GM18909 (cell line): ENCODE results near the gene SUPT3H.
"Not testable (repeated sequence)": the region's sequence is repeated elsewhere in the genome, so short reads cannot be mapped to it uniquely, and the experiment has no call there.

ENCODE experiments used
- ATAC-seq: cut with Tn5 transposase; IDR thresholded peaks from one replicate; pipeline ENCODE4 v1.9.1; 2021; ENCODE audit warnings: mild to moderate bottlenecking; ENCODE audit not compliant: unreplicated experiment, poor library complexity

The SUPT3H gene

DNA sequence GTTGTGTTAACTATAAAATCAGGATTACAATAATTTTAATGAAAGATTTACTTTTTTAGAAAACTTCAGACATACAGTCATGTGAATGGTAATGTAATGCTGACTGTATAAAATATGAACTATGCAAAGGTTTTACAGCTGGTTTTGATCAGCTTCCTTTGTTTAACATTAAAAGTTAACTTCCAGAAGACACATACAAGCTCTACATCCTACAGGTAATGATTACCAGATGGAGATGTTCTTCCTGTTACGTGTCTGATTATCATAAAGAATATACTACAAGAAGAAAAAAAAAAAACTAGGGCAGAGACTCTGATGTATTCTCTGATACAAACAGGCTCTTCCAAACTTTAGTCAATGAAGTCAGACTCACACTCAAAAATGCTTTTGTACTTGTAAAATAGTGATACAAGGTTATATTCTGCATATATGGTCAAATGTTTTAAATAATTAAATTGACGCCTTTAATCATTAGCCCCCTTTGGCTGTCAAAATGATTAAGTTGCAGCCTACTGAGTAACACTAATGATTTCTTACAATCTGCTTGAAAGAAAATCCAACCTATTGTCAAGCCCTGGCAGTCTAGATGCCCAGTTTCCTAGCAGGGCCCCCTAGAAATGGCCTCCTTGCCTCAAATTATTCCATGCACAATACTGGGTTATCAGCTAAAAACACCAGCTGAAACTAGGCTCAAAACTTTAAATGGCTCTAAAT lies 301.4 kb downstream of the SUPT3H start:
- ATAC-seq, result no peak

DNA sequence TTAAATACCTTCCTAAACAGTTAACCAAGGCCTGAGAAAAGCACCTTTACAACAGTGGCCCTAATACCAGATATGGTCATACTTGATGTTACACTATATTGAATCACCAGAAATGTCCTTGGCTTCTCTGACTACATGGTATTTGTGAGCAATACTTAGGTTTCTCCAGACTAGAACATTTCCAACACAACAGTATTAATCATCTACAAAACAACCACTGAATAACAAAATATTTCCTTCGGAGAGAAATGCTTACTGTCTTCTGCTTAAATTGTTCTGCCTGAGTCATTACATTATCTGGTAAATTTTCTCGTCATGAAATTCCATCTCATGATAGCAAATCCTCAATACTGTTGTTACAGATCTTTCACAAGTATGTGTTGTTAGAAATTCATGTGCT lies 302.5 kb downstream of the SUPT3H start:
- no peak for ATAC-seq

DNA sequence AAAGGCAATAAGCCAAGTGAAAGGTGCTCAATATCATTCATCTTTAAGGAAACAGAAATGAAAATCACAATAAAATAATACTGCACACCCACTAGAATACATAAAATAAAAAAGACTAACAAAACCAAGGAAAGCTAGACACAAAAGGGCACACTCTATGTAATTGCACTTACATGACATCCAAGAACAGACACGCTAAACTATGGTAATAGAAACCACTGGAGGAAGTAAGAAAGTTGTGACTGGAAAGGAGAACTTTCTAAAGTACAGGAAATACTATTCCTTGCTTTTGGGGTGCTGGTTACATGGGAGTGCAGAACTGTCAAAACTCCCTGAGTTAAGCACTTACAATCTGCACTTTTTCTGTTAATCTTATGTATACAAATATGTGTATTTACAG lies 303.3 kb downstream of the SUPT3H start:
- ATAC-seq, result no peak

DNA sequence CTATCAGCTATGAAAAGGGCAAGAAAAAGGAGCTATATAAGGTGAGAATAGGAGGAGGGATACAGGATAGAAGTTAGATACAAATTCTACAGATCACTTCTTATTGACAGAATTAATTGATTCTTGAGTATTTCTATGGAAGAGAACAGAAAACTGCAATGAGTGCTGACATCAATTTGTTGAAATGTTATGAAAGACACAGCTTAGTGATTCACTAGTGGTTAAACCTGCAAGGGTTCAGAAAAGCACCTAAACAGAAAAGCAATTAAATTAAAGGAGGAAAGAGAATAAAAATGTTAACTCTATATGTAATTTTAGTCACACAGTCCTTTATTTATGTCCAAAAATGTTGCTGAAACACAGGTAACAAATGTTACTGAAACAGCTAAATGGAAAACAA lies 304.0 kb downstream of the SUPT3H start:
- ATAC-seq, result no peak

DNA sequence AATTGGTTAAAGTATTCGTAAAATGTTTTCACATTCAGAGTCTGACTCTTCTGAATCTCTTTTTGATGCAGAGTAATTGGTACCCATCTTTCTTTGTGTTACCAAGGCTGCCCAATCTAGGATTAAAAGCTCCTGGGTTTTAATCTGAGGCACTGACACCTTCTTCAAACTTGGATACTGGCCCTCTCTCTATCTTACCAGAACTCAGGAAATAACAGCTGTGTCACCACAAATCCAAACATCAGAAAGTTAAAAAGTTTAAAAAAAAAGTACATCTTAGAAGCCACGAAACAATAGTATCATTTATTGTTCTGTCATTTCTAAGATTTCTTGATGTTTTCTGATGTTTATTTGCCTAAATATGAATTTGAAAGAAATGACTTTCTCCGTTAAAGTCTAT lies 305.1 kb downstream of the SUPT3H start:
- no peak for ATAC-seq

DNA sequence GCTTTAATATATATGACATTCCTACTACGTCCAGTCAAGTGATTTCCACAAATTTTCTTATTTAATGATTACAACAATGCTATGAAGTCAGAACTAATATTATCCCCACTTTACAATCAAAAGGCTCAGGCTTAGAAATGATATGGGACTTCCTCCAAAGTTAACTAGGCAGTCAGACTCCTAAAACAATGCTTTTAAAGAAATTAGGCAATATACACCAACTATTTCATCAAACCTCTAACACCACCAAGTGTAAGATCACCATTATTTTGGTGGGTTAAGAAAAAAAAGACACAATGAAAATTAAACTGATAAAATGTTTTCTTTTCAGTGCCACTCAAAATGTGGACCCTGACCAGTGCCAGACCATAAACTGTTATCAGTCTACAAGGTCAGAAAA lies 305.7 kb downstream of the SUPT3H start:
- no peak for ATAC-seq

DNA sequence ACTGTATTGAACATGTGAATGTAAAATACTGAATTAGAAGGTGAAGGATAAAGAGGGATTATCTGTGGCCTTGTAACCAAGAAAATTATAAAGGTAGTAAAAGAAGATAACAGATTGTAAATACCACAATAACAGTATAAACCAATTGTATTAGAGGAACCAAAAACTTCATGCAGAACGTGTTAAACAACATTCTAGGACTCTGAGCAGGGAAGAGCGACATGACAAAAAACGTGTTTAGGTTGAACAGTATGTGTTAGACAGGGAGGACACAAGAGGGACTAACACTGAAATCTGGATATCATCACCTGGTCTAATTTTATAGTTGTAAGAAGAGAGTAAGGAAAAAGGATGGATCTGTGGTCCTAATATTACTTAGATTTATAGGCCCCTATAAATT lies 308.6 kb downstream of the SUPT3H start:
- ATAC-seq, result no peak

DNA sequence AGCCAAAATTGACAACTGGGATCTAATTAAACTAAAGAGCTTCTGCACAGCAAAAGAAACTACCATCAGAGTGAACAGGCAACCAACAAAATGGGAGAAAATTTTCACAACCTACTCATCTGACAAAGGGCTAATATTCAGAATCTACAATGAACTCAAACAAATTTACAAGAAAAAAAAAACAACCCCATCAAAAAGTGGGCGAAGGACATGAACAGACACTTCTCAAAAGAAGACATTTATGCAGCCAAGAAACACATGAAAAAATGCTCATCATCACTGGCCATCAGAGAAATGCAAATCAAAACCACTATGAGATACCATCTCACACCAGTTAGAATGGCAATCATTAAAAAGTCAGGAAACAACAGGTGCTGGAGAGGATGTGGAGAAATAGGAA lies 310.3 kb downstream of the SUPT3H start:
- not testable (repeated sequence) for ATAC-seq

DNA sequence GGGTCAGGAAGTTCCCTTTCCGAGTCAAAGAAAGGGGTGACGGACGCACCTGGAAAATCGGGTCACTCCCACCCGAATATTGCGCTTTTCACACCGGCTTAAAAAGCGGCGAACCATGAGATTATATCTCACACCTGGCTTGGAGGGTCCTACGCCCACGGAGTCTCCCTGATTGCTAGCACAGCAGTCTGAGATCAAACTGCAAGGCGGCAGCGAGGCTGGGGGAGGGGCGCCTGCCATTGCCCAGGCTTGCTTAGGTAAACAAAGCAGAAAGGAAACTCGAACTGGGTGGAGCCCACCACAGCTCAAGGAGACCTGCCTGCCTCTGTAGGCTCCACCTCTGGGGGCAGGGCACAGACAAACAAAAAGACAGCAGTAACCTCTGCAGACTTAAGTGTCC lies 315.1 kb downstream of the SUPT3H start:
- ATAC-seq, result not testable (repeated sequence)

DNA sequence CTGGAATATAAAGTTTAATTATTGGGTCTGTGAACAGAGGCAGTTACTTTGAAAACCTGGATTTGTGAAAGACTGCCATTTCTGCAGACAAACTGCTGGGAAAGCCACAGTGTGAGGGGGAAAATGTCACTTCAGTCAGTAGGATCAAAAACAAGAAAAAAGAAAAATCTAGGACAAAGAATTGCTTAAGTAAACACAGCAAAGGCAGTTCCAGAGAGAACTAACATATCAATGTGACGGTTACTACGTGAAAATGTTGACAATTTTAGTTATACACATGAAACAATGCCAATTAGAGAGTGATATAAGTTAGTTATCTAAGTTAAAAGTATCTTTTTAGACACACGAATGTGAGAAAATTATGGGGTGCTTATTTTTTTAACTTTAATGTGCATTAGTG lies 320.0 kb downstream of the SUPT3H start:
- no peak for ATAC-seq

DNA sequence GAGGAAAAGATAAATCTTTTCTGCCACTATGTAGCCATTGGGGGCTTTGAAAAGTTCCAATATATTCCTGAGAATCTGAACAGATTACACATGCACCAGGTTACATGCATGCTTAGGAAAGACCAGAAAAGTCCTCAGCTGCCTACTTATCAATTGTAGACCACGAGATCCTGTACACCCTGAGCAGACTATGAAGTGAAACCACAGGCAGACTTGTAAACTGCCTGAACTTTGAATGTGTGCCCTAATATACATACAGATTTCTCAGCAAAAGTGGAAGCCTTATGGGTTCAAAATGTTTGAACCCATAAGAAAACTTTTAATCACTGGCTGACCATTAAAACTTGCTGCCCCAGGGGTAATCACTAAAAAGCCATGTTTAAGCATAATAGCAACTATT lies 323.1 kb downstream of the SUPT3H start:
- no peak for ATAC-seq

DNA sequence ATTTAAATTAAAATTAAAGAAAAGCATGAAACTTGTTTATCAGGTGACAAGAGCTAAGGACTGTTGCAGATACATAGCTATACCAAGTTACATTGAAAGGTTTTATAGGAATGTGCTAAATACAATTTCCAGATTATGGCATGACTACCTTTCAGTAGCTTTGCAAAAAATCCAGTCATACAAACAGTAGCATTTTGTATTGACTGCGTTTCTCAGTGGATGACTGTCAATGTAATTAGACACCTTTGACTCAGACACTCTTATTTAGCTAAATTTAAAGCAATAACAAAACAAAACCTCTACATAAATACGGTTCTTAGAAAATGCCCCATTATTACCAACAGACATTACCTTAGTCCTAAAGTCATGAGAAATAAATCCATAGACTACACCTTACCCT lies 325.4 kb downstream of the SUPT3H start:
- no peak for ATAC-seq

DNA sequence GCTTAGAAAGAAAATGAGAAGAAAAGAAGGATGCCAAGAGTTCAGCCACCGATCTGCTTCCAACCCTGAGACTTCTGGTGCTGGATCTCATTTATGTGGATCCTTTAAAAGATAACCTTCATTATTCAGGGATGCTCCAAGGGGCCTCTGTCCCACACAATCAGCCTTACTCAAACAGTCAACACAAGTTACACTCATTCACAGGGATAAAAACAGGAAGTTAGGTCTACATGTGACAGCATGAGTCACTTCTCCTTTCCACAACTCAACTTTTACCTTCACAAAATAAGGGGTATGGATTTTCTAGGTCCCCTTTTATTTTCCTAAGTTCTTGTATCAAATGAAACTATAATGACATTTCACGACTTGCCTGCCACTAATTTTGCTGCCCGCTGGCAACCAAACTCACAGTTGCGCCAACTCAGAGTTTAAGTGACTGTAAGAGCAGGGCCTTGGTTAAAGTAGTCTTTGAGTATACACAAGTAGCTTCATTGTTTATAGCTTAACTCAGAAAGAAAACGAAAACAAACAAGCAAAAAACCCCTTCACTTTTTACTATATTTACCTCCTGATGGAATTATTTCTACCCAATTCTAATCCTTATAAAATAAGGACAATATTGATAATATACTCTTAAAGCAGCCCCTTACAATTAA lies 328.4 kb downstream of the SUPT3H start:
- no peak for ATAC-seq

DNA sequence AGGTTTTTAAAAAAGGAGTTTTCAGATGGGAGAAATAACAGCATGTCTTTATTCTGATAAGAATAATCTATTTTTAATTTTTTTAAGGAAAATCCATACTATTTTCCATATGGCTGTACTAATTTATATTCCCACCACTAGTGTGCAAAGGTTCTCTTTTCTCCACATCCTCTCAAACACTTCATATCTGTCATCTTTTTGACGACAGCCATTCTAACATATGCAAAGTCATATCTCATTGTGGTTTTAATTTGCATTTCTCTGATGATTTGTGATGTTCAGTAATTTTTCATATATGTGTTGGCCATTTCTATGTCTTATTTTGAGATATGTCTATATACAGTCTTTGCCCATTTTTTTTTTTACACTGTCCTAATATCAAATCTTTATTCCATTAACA lies 330.2 kb downstream of the SUPT3H start:
- no peak for ATAC-seq

DNA sequence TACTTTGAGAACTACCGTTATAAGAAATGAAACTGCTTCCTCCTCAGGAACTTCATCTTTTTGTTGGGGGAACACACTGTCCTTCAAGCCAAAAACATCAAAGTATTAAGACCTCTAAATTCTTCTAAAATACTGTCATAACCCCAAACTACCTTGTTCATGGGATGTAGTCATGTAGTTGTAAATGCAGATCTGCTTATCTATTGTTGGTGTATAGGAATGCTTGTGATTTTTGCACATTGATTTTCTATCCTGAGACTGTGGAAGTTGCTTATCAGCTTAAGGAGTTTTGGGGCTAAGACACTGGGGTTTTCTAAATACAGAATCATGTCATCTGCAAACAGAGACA lies 332.5 kb downstream of the SUPT3H start:
- ATAC-seq, result no peak

DNA sequence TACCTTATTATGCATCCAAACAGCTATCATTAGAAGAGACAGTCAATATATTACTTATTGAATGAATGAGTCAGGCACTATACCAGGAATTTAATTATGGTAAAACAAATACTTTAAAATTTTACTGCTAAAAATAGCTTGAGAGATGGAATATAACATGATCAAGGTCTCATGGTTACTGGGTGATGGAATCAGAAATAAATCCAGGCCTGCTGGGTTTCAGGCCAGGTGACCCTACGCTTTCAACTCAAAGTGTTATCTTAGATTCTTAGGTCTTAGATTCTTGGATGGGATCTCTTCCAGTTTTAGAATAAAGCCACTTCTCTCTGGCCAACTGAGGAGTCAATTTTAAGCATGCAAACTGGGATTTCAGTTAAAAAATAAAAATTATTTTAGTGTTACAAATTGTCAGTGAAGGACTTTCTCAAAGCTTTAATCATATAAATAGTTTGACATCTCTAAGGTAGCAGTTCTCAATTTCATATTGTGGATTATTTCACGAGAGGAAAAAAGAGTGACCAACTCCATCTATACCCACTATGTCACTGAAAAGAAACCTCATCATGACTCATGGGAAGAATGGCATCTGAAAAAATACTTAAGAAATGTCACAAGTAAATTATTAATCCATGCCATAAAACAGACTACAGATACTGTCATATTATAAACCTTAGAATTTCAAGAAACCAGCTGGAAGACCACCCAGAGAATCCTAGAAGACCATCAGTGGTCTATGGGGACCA lies 333.1 kb downstream of the SUPT3H start:
- ATAC-seq, result no peak

DNA sequence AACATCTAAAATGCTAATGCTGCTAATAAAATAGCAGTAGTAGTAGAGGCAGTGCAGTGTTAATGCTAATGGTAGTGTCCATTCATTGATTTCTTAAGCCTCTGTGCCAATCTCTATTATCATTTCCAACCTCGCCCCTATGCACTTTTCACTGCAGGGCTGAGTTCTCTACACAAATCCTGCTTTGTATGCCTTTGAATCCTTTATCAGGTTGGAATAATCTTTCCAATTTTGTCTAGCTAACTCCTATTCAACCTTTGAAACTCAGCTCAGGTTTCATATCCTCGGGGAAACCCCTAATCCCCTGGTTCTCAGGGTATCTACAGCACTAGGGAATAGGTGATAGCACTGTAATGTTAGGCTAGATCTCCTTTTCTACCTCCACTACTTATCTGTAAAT lies 333.6 kb downstream of the SUPT3H start:
- ATAC-seq, result no peak

DNA sequence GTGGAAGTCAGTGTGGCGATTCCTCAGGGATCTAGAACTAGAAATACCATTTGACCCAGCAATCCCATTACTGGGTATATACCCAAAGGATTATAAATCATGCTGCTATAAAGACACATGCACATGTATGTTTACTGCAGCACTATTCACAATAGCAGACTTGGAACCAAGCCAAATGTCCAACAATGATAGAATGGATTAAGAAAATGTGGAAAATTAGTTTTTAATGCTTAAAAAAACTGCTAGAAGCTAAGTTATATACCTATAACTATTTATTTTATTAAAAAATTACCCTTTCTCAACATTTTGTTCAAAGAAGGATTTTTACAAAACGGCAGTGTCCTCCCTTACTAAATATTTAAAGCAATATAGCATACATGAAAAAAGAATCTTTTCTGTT lies 335.1 kb downstream of the SUPT3H start:
- ATAC-seq, result not testable (repeated sequence)

DNA sequence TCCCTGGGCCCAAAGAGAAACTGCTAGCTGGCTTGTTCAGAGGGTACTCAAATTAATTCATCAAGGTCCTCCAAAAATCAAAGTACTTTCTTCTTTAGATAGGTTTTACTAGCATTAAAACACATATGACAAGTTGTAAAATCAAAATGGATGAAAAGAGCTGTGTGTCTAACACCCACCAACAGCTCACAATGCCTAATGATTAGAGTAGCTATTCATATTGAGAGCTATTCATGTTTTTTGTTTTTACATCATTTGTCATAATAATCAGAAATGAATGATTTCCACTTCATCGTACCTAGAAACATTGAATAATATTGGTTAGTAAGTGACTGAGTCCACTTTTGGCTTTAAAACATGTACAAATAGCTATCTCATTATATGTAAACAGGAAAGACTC lies 339.5 kb downstream of the SUPT3H start:
- ATAC-seq, result no peak

DNA sequence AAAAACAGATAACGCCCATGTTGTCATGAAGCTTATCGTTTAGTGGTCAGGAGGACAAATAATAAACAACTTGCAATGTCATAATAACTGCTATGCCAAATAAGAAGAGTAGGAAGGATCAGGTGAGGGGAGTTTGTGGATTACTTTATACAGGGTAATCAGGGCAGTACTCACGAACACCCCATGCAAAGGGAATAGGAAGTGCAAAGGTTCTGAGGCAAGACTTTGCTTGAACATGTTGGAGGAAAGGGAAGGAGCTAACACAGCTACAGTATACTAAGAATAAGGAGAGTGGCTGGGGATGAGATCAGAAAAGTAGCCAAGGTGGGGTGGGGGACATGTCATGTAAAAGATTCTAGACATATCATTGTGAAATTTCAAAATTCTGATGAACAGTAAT lies 341.6 kb downstream of the SUPT3H start:
- ATAC-seq, result no peak

DNA sequence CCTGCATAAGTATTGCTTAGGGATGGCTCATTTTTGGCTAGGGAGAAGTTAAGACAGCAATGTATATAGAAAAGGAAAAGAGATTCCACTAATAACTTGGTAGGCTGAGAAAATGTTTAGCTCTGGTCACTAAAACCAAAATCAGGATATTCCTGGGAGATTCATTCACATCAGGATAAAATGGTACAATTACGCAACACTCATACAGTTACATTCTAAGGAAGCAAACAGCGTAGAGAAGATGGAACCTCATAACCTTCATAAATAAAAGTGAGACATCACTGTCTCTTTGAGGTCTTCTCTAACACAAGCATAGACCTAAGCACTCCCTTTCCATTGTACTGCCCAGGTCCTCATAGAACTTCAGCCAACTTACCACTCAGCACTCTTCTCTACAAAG lies 345.3 kb downstream of the SUPT3H start:
- no peak for ATAC-seq

DNA sequence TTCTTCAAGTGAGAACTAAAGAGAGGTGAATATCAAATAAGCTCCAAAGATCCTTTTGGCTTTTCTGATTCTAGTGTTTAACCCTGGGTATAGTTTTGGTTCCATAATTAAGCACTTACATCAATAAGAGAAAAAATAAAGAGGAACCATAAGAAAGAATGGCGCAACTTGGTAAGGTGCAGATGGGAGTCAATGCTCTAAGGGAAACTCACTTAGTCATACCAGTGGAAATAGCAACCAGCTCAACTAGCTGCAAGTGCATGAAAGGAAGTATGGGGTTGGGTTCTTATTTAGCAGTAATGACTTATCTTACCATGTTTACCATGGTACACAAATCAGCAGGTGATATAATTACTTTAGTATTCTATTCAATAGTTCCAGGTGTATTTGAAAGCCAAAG lies 346.1 kb downstream of the SUPT3H start:
- no peak for ATAC-seq
